HEK293 (cell line): Measurements from ENCODE around the gene MRPS18B.
A peak's percentile ranks its signal among the peaks of the same experiment; 100 is the strongest.

ENCODE experiments used
- BCL11A ChIP-seq: fragments of 450-650 bp; formaldehyde crosslinking; IDR thresholded peaks from 2 replicates; pipeline ENCODE4 v1.5.1; 2016; ENCODE audit warnings: low read depth, missing biosample characterization, missing genetic modification characterization
- EGR2 ChIP-seq: fragments of 450-650 bp; formaldehyde crosslinking; IDR thresholded peaks from 2 replicates; pipeline ENCODE4 v1.5.1; 2016; ENCODE audit warnings: low read depth, missing biosample characterization, missing genetic modification characterization
- GLI4 ChIP-seq: fragments of 450-650 bp; formaldehyde crosslinking; IDR thresholded peaks from 2 replicates; pipeline ENCODE4 v1.5.1; 2016; ENCODE audit warnings: missing biosample characterization, missing genetic modification characterization
- KLF10 ChIP-seq: fragments of 450-650 bp; IDR thresholded peaks from 2 replicates; pipeline ENCODE4 v1.5.1; 2018; ENCODE audit warnings: missing biosample characterization, mild to moderate bottlenecking, missing genetic modification characterization
- KLF16 ChIP-seq: fragments of 450-650 bp; formaldehyde crosslinking; IDR thresholded peaks from 2 replicates; pipeline ENCODE4 v1.5.1; 2017; ENCODE audit warnings: missing biosample characterization, missing genetic modification characterization
- PATZ1 ChIP-seq: fragments of 450-650 bp; formaldehyde crosslinking; IDR thresholded peaks from 2 replicates; pipeline ENCODE4 v1.5.1; 2016; ENCODE audit warnings: missing biosample characterization, missing genetic modification characterization
- SP3 ChIP-seq: fragments of 450-650 bp; formaldehyde crosslinking; IDR thresholded peaks from 2 replicates; pipeline ENCODE4 v1.5.1; 2016; ENCODE audit warnings: missing biosample characterization, missing genetic modification characterization
- WT1 ChIP-seq: fragments of 450-650 bp; formaldehyde crosslinking; IDR thresholded peaks from 2 replicates; pipeline ENCODE4 v1.5.1; 2016; ENCODE audit warnings: missing biosample characterization, missing genetic modification characterization
- ZBTB20 ChIP-seq: fragments of 450-650 bp; formaldehyde crosslinking; IDR thresholded peaks from 2 replicates; pipeline ENCODE4 v1.5.1; 2016; ENCODE audit warnings: missing biosample characterization, missing genetic modification characterization
- ZBTB21 ChIP-seq: fragments of 450-650 bp; formaldehyde crosslinking; IDR thresholded peaks from 2 replicates; pipeline ENCODE4 v1.5.1; 2017; ENCODE audit warnings: missing biosample characterization, missing genetic modification characterization
- ZBTB26 ChIP-seq: fragments of 450-650 bp; formaldehyde crosslinking; optimal IDR thresholded peaks from 2 replicates; pipeline ENCODE3; 2016; ENCODE audit warnings: missing biosample characterization, mild to moderate bottlenecking, missing genetic modification characterization
- ZNF114 ChIP-seq: fragments of 450-650 bp; formaldehyde crosslinking; IDR thresholded peaks from 2 replicates; pipeline ENCODE4 v1.5.0; 2017; ENCODE audit warnings: missing biosample characterization, missing genetic modification characterization
- ZNF121 ChIP-seq: fragments of 450-650 bp; formaldehyde crosslinking; IDR thresholded peaks from 2 replicates; pipeline ENCODE4 v1.5.1; 2016; ENCODE audit warnings: missing biosample characterization, missing genetic modification characterization
- ZNF133 ChIP-seq: fragments of 450-650 bp; formaldehyde crosslinking; IDR thresholded peaks from 2 replicates; pipeline ENCODE4 v1.5.1; 2016; ENCODE audit warnings: missing biosample characterization, missing genetic modification characterization
- ZNF248 ChIP-seq: fragments of 450-650 bp; formaldehyde crosslinking; IDR thresholded peaks from 2 replicates; pipeline ENCODE4 v1.5.1; 2017; ENCODE audit warnings: missing biosample characterization, missing genetic modification characterization
- ZNF335 ChIP-seq: fragments of 450-650 bp; formaldehyde crosslinking; conservative IDR thresholded peaks from 2 replicates; pipeline ENCODE4 v1.5.1; 2016; ENCODE audit warnings: missing biosample characterization, missing genetic modification characterization
- ZNF341 ChIP-seq: fragments of 450-650 bp; formaldehyde crosslinking; IDR thresholded peaks from 2 replicates; pipeline ENCODE4; 2016; ENCODE audit warnings: low read depth, missing biosample characterization, missing genetic modification characterization
- ZNF473 ChIP-seq: fragments of 450-650 bp; formaldehyde crosslinking; IDR thresholded peaks from 2 replicates; pipeline ENCODE4 v1.5.1; 2017; ENCODE audit warnings: missing biosample characterization, missing genetic modification characterization
- ZNF48 ChIP-seq: fragments of 450-650 bp; formaldehyde crosslinking; IDR thresholded peaks from 2 replicates; pipeline ENCODE4 v1.5.1; 2016; ENCODE audit warnings: missing biosample characterization, missing genetic modification characterization
- ZNF571 ChIP-seq: fragments of 450-650 bp; formaldehyde crosslinking; IDR thresholded peaks from 2 replicates; pipeline ENCODE4 v1.5.0; 2017; ENCODE audit warnings: missing biosample characterization, missing genetic modification characterization
- ZNF692 ChIP-seq: fragments of 450-650 bp; formaldehyde crosslinking; IDR thresholded peaks from 2 replicates; pipeline ENCODE4 v1.5.1; 2016; ENCODE audit warnings: missing biosample characterization, missing genetic modification characterization
- ZNF747 ChIP-seq: fragments of 450-650 bp; formaldehyde crosslinking; IDR thresholded peaks from 2 replicates; pipeline ENCODE4 v1.5.1; 2016; ENCODE audit warnings: missing biosample characterization, missing genetic modification characterization
- ZSCAN16 ChIP-seq: fragments of 450-650 bp; formaldehyde crosslinking; IDR thresholded peaks from 2 replicates; pipeline ENCODE4 v1.5.1; 2016; ENCODE audit warnings: missing biosample characterization, missing genetic modification characterization
- ZSCAN4 ChIP-seq: fragments of 450-650 bp; formaldehyde crosslinking; IDR thresholded peaks from 2 replicates; pipeline ENCODE4 v1.5.1; 2017; ENCODE audit warnings: missing biosample characterization, missing genetic modification characterization
- TF ChIP-seq, protein P1 (sequence below): fragments of 450-650 bp; formaldehyde crosslinking; IDR thresholded peaks from 2 replicates; pipeline ENCODE4 v1.5.1; 2016; ENCODE audit warnings: missing biosample characterization, missing genetic modification characterization
- TF ChIP-seq, protein P2 (sequence below): fragments of 450-650 bp; formaldehyde crosslinking; IDR thresholded peaks from 2 replicates; pipeline ENCODE4 v1.5.1; 2016; ENCODE audit warnings: missing biosample characterization, missing genetic modification characterization
- TF ChIP-seq, protein P3 (sequence below): fragments of 450-650 bp; formaldehyde crosslinking; IDR thresholded peaks from 2 replicates; pipeline ENCODE4 v1.5.1; 2016; ENCODE audit warnings: missing biosample characterization, missing genetic modification characterization, low read depth

The MRPS18B gene

DNA sequence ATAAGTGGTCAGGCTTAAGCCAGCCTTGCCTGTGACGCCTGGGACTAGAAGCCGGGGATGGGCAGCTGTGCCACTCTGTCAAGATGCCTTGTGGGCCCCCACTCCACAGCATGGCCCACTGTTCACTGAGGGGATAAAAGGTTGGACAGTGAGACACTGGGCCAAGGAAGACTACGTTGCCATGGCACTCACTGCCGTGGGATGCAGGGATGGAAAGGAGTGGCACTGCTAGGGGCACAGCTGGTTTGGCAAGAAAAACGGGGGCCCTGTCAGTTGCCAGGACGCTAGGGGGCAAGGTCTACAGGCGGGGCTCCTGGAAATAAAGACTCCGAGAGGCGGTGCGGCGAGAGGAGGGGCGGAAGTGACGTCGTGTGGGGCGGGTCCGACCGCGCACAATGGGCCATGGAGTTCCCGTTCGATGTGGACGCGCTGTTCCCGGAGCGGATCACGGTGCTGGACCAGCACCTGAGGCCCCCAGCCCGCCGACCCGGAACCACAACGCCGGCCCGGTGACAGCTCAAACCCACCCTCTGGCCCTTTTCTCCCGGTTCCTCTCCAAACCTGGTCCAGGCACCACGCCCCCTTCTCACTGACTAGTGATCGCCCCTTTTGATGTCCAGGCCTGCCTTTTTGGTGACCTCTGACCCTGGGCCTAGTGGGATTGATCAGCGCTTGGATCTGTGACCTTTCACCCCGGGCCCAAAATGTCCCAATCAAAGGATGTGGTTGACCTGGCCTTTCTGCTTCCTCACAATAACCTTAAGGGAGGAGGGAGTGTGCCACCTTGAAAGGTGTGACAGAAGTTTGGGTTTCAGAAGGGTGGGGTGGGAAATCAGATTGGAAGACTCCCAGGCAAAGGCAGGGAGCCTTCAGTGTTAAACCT lies 9.1 kb downstream of the MRPS18B start, which contains the start of gene ATAT1 (continued):
- TF ChIP-seq ZSCAN4, result no peak
- TF ChIP-seq ZNF133 (tag by site-specific recombination), result no peak
- TF ChIP-seq EGR2, result no peak
- no peak for TF ChIP-seq GLI4 (tag by site-specific recombination)
- TF ChIP-seq ZNF571 (tag by site-specific recombination), result no peak
- no peak; the same call in 1 of the 2 replicates for TF ChIP-seq KLF16 (tag by site-specific recombination)
- TF ChIP-seq ZBTB26 (tag by site-specific recombination), result peak; percentile 79
- TF ChIP-seq ZNF48 (tag by site-specific recombination), result no peak
- TF ChIP-seq ZSCAN16, result no peak
- no peak for TF ChIP-seq ZNF747 (tag by site-specific recombination)
- TF ChIP-seq, protein P1, sequence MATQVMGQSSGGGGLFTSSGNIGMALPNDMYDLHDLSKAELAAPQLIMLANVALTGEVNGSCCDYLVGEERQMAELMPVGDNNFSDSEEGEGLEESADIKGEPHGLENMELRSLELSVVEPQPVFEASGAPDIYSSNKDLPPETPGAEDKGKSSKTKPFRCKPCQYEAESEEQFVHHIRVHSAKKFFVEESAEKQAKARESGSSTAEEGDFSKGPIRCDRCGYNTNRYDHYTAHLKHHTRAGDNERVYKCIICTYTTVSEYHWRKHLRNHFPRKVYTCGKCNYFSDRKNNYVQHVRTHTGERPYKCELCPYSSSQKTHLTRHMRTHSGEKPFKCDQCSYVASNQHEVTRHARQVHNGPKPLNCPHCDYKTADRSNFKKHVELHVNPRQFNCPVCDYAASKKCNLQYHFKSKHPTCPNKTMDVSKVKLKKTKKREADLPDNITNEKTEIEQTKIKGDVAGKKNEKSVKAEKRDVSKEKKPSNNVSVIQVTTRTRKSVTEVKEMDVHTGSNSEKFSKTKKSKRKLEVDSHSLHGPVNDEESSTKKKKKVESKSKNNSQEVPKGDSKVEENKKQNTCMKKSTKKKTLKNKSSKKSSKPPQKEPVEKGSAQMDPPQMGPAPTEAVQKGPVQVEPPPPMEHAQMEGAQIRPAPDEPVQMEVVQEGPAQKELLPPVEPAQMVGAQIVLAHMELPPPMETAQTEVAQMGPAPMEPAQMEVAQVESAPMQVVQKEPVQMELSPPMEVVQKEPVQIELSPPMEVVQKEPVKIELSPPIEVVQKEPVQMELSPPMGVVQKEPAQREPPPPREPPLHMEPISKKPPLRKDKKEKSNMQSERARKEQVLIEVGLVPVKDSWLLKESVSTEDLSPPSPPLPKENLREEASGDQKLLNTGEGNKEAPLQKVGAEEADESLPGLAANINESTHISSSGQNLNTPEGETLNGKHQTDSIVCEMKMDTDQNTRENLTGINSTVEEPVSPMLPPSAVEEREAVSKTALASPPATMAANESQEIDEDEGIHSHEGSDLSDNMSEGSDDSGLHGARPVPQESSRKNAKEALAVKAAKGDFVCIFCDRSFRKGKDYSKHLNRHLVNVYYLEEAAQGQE (tag by site-specific recombination), result peak; percentile 87
- peak; percentile 96 for TF ChIP-seq ZNF692 (tag by site-specific recombination)
- TF ChIP-seq, protein P2, sequence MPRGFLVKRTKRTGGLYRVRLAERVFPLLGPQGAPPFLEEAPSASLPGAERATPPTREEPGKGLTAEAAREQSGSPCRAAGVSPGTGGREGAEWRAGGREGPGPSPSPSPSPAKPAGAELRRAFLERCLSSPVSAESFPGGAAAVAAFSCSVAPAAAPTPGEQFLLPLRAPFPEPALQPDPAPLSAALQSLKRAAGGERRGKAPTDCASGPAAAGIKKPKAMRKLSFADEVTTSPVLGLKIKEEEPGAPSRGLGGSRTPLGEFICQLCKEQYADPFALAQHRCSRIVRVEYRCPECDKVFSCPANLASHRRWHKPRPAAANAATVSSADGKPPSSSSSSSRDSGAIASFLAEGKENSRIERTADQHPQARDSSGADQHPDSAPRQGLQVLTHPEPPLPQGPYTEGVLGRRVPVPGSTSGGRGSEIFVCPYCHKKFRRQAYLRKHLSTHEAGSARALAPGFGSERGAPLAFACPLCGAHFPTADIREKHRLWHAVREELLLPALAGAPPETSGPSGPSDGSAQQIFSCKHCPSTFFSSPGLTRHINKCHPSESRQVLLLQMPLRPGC (tag by site-specific recombination), result no peak
- TF ChIP-seq WT1 (tag by site-specific recombination), result peak; percentile 60
- no peak; the same call in 1 of the 2 replicates for TF ChIP-seq ZBTB21 (tag by site-specific recombination)
- peak; percentile 90 for TF ChIP-seq ZNF341 (tag by site-specific recombination)
- no peak for TF ChIP-seq ZNF114 (tag by site-specific recombination)
- TF ChIP-seq KLF10 (tag by site-specific recombination), result no peak
- peak; percentile 88 for TF ChIP-seq ZNF335 (tag by site-specific recombination)
- peak; percentile 83 for TF ChIP-seq SP3 (tag by site-specific recombination)
- TF ChIP-seq, protein P3, sequence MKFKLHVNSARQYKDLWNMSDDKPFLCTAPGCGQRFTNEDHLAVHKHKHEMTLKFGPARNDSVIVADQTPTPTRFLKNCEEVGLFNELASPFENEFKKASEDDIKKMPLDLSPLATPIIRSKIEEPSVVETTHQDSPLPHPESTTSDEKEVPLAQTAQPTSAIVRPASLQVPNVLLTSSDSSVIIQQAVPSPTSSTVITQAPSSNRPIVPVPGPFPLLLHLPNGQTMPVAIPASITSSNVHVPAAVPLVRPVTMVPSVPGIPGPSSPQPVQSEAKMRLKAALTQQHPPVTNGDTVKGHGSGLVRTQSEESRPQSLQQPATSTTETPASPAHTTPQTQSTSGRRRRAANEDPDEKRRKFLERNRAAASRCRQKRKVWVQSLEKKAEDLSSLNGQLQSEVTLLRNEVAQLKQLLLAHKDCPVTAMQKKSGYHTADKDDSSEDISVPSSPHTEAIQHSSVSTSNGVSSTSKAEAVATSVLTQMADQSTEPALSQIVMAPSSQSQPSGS (tag by site-specific recombination), result 0 out of 2 replicates have a peak, but pooled peaks have one; percentile 50
- TF ChIP-seq PATZ1, result peak; percentile 96
- TF ChIP-seq ZNF473 (tag by site-specific recombination), result no peak
- peak; percentile 60 for TF ChIP-seq ZBTB20 (tag by site-specific recombination)
- TF ChIP-seq BCL11A (tag by site-specific recombination), result 0 out of 2 replicates have a peak, but pooled peaks have one; percentile 50
- no peak for TF ChIP-seq ZNF121 (tag by site-specific recombination)
- TF ChIP-seq ZNF248, result no peak
